GM19455 (cell line): ENCODE results near the gene TBC1D14.
A peak's percentile ranks its signal among the peaks of the same experiment; 100 is the strongest.

Experiments used
- ATAC-seq: cut with Tn5 transposase; IDR thresholded peaks from one replicate; pipeline ENCODE4 v1.9.1; 2021; ENCODE audit not compliant: unreplicated experiment

Gene TBC1D14

GRCh38 chr4:6928081-6928480 is 18.5 kb downstream of the TBC1D14 start:
- ATAC-seq: no peak

- ATAC-seq: no peak
Measured at GRCh38 chr4:6929339-6929811, 19.7 kb downstream of the TBC1D14 start.

- ATAC-seq: no peak
Measured at GRCh38 chr4:6929812-6930464, 20.3 kb downstream of the TBC1D14 start.

GRCh38 chr4:6932475-6932874 is 22.8 kb downstream of the TBC1D14 start:
- no peak for ATAC-seq

- no peak for ATAC-seq
Measured at GRCh38 chr4:6932918-6933317, 23.3 kb downstream of the TBC1D14 start.

GRCh38 chr4:6933691-6934430 is 24.2 kb downstream of the TBC1D14 start:
- ATAC-seq: no peak

GRCh38 chr4:6935965-6936364 is 26.3 kb downstream of the TBC1D14 start:
- ATAC-seq: no peak

GRCh38 chr4:6937201-6937600 is 27.6 kb downstream of the TBC1D14 start:
- ATAC-seq: no peak

GRCh38 chr4:6937754-6938153 is 28.1 kb downstream of the TBC1D14 start:
- ATAC-seq: no peak

- no peak for ATAC-seq
Measured at GRCh38 chr4:6938237-6938636, 28.6 kb downstream of the TBC1D14 start.

- ATAC-seq: no peak
Measured at GRCh38 chr4:6938647-6939271, 29.1 kb downstream of the TBC1D14 start.

- no peak for ATAC-seq
Measured at GRCh38 chr4:6939761-6940743, 30.4 kb downstream of the TBC1D14 start.

- no peak for ATAC-seq
Measured at GRCh38 chr4:6940744-6941137, 31.1 kb downstream of the TBC1D14 start.

- no peak for ATAC-seq
Measured at GRCh38 chr4:6941796-6942195, 32.2 kb downstream of the TBC1D14 start.

- peak; percentile 74 for ATAC-seq
Measured at GRCh38 chr4:6942238-6942800, 32.7 kb downstream of the TBC1D14 start.

GRCh38 chr4:6943012-6943884 is 33.6 kb downstream of the TBC1D14 start:
- no peak for ATAC-seq

GRCh38 chr4:6943885-6944225 is 34.2 kb downstream of the TBC1D14 start:
- no peak for ATAC-seq

- ATAC-seq: no peak
Measured at GRCh38 chr4:6944301-6945051, 34.9 kb downstream of the TBC1D14 start.

- ATAC-seq: no peak
Measured at GRCh38 chr4:6945052-6945409, 35.4 kb downstream of the TBC1D14 start.
